Right atrium auricular region (tissue), 2 donors: ENCODE data around the gene UTP15. TPM values are rescaled to one million over a fixed set of nuclear protein-coding genes. Genes with fewer than 3 reads are reported as not detected.
A peak's percentile ranks its signal among the peaks of the same experiment; 100 is the strongest.

Experiments used
- DNase-seq: peaks from one replicate; pipeline ENCODE4 v3.0.0-alpha.2; 2019; ENCODE audit warnings: low spot score
- H3K27ac ChIP-seq, 2 donors: fragments of 200-600 bp; sonication (generic); 1 replicate in 1 of 2; 2 replicates in 1 of 2; pipeline ENCODE4 v1.5.1; 2016 to 2019
- H3K27me3 ChIP-seq, 2 donors: fragments of 200-600 bp; sonication (generic); one replicate each; pipeline versions ENCODE4 v1.5.1 to v1.6.0; 2017 to 2019
- H3K36me3 ChIP-seq: fragments of 200-600 bp; sonication (generic); one replicate; pipeline ENCODE4 v1.5.1; 2016
- H3K4me1 ChIP-seq, 2 donors: fragments of 200-600 bp; sonication (generic); one replicate each; pipeline versions ENCODE4 v1.5.1 to v1.6.0; 2017 to 2019
- H3K4me3 ChIP-seq, 2 donors: fragments of 200-600 bp; sonication (generic); 1 replicate in 1 of 2; 2 replicates in 1 of 2; pipeline ENCODE4 v1.5.1; 2017 to 2019; ENCODE audit warnings: mild to moderate bottlenecking in 1 of 2, moderate library complexity in 1 of 2
- H3K9me3 ChIP-seq, 2 donors: fragments of 200-600 bp; sonication (generic); one replicate each; pipeline ENCODE4 v1.5.1; 2019
- total RNA-seq, 2 donors: library from RNA; depleted of rRNA; stranded (reverse); fragments of >200 nt; gene quantifications; one replicate each; pipeline ENCODE4 v1.1.0, GENCODE V29; 2016
- TF ChIP-seq, protein P1 (sequence below), 2 donors: fragments of 200-600 bp; sonication (generic); IDR thresholded peaks; one replicate each; pipeline ENCODE4 v1.5.1; 2019; ENCODE audit warnings: antibody characterized with exemption in 2 of 2

Gene UTP15
- total RNA-seq, 2 donors from 2014 or later = 6.6 to 8.7 TPM

DNA sequence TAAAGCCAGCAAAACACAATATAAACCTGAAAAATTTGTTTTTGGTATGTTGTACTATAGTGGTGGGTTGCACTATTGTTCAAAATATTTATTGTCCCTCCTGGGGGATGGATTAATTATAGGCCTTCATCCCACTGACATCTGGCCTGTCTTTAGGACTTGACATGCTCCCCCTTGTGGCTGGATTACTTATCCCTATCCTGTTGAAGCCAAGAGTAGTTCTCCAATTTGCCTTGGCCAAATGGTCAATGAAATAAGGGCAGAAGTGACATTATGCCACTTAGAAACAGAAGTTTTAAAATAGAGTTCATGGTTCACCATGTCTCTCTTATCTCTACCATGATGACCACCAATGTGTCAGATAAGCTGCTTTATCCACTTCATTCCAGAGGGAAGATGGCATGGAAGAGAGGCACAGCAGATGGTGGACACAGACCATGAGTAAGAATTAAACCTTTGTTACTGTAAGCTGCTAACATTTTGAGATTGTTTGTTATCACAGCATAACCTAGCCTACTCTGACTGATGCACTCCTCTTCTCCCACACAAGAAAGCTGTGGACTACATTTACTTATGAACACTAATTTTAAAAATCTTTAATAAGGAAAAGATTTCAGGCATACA is 31.3 kb downstream of the UTP15 start:
- Histone ChIP-seq H3K4me3 (no peak overlapping the region), H3K9me3 (peaks cover 0 to 7% of the 10 kb centered on the region in 2 donors), H3K4me1 (no peaks in the 10 kb centered on the region), H3K27ac (no peak overlapping the region), H3K36me3 (no peaks in the 10 kb centered on the region), H3K27me3 (no peaks in the 10 kb centered on the region)
- no peak for DNase-seq
- TF ChIP-seq, protein P1, sequence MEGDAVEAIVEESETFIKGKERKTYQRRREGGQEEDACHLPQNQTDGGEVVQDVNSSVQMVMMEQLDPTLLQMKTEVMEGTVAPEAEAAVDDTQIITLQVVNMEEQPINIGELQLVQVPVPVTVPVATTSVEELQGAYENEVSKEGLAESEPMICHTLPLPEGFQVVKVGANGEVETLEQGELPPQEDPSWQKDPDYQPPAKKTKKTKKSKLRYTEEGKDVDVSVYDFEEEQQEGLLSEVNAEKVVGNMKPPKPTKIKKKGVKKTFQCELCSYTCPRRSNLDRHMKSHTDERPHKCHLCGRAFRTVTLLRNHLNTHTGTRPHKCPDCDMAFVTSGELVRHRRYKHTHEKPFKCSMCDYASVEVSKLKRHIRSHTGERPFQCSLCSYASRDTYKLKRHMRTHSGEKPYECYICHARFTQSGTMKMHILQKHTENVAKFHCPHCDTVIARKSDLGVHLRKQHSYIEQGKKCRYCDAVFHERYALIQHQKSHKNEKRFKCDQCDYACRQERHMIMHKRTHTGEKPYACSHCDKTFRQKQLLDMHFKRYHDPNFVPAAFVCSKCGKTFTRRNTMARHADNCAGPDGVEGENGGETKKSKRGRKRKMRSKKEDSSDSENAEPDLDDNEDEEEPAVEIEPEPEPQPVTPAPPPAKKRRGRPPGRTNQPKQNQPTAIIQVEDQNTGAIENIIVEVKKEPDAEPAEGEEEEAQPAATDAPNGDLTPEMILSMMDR (IDR thresholded peaks at IDR 0.05) = peak; percentile 24 to 55

DNA sequence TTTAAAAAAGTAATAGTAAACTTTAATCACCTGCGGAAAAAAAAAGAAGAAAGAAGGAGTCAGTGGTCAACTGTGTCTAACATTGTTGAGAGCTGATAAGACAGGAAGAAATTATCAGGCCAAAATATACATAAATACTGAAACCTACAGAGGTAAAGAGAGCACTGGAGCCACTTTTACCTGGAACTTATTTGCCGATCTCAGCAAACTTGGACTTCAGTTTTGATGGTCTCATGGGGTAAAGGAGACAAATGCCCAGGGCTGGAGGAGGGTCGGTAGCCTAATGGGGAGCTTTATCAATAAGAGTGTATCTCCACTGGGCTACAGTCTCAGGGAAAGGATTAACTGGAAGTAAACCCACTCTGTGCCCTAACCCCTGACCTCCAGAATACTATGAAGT is 33.8 kb downstream of the UTP15 start:
- Histone ChIP-seq H3K27ac (no peak overlapping the region), H3K9me3 (peaks cover 0 to 10% of the 10 kb centered on the region in 2 donors), H3K4me3 (no peak overlapping the region), H3K4me1 (no peaks in the 10 kb centered on the region), H3K27me3 (no peaks in the 10 kb centered on the region), H3K36me3 (no peaks in the 10 kb centered on the region)
- no peak for DNase-seq
- TF ChIP-seq, protein P1 (IDR thresholded peaks at IDR 0.05) = no peak

DNA sequence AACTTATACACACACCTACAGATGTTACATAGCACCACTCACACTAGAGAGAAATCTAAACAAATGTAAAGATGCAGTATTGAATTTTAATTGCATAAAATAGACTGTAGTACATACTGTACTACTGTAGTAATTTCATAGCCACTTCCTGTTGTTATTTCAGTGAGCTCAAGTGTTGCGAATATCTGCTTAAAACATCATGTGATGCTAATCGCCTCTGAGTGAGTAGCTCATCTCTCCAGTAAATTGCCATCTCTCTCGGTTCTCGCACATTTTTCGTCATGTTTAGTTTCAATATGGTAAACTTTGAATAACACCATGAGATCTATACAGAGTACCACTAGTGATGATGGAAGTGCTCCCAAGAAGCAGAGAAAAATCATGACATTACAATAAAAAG is 38.5 kb downstream of the UTP15 start:
- DNase-seq = no peak
- Histone ChIP-seq H3K4me1 (no peaks in the 10 kb centered on the region), H3K4me3 (no peak overlapping the region), H3K27me3 (no peaks in the 10 kb centered on the region), H3K36me3 (no peaks in the 10 kb centered on the region), H3K27ac (no peak overlapping the region), H3K9me3 (peaks cover 0 to 10% of the 10 kb centered on the region in 2 donors)
- TF ChIP-seq, protein P1 (IDR thresholded peaks at IDR 0.05) = no peak

DNA sequence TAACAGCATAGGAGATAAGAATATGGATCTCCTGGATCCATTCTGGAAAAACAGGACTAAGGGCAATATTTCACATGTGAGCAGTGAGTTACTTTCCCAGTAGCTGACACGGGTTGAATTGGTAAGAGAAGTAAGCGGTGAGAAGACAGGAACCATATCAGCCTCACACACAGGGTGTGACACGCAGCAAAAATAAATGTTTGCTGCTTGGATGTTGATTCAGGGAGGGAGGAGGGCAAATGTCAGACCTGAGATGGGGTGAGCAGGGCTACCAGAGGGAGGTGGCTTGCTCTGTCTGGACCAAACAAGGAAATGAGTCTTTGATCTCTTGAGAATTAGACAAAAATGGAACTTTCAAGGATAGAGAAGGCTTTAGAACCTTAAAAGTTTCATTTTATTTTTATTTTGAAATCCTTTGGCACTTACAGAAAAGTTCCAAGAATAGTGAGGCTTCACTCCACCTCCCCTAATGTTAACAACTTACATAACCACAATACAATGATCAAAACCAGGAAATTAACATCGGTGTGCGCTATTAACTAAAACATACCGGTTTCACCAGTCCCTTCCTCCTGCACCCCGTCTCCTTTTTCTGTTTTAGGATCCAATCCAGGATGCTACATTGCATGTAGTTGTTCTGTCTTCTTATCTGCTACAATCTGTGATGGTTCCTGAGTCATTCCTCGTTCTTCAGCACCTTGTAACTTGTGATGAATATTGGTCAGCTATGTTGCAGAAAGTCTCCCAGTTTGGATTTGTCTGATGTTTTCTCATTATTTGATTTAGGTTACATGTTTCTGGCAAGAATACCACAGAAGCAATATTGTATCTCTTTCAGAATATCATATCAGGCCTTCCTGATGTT is 39.9 kb downstream of the UTP15 start:
- no peaks in the 10 kb centered on the region for H3K4me1 ChIP-seq
- no peak overlapping the region for H3K4me3 ChIP-seq
- no peak for DNase-seq
- H3K9me3 ChIP-seq = peaks cover 0 to 10% of the 10 kb centered on the region in 2 donors
- H3K27ac ChIP-seq = no peak overlapping the region
- no peaks in the 10 kb centered on the region for H3K27me3 ChIP-seq
- H3K36me3 ChIP-seq = no peaks in the 10 kb centered on the region
- TF ChIP-seq, protein P1 (IDR thresholded peaks at IDR 0.05) = no peak

DNA sequence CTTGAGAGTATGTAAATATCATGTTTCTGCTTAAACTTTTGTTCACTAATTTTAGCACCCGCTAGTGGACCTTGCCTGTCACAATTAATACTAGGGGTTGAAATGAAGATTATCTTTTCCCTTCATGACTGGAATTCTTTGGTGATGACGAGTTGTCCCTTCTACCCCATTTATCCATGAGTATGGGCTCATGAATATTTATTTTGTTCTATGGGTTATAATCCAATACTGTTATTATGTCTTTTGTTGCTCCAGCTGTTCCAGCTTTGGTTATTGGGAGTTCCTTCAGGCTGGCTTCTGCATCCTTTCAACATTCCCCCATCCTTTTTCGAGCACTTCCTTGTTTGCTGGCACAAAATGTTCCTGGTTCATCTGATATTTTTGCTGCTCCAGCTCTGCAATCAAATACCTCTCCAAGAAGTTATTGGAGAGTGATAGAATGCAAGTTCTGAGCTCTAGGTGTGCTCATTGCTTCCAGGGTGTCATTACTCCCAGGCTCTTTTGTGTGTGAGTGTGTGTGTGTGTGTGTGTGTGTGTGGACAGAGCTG is 40.7 kb downstream of the UTP15 start:
- no peak overlapping the region for H3K27ac ChIP-seq

More for the DNA sequence above, 40.7 kb downstream of the UTP15 start:
- TF ChIP-seq, protein P1 (IDR thresholded peaks at IDR 0.05) = no peak
- Histone ChIP-seq H3K4me1 (no peaks in the 10 kb centered on the region), H3K4me3 (no peak overlapping the region), H3K9me3 (peaks cover 0 to 9% of the 10 kb centered on the region in 2 donors), H3K36me3 (no peaks in the 10 kb centered on the region), H3K27me3 (no peaks in the 10 kb centered on the region)
- no peak for DNase-seq
